ENCODE results near the gene PTPRT. TPM values are rescaled to one million over a fixed set of nuclear protein-coding genes. Genes with fewer than 3 reads are reported as not detected.

The PTPRT gene
- total and polyA plus RNA-seq, 2 of the 4 experiments (the other 2 are of a cell fraction) = not detected

DNA sequence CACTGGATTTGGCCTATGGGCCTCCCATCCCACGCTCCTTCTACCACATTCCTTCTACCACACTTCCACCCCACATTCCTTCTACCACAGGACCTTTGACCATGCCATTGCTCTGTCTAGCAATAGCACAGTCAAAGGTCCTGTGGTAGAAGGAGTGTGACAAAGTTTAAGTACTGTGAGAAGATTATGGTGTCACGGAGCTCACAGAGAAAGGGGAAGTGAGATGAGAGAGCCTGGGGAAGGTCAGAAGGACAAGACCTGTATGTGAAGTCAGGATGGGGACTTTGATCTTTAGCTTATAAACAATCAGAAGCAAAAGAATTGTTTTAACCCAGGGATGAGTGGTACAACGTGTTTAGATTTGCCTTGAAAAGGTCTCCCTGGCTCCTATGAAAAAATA, 1003.4 kb downstream of the PTPRT start:
- in situ Hi-C loops (cut with MboI; ENCODE audit: low sequenced_read_pairs) = no loop called here
- intact Hi-C loops (cut with micrococcal nuclease) = no loop called here
- dilution Hi-C loops (cut with HindIII; ENCODE audit: low sequenced_read_pairs, unreplicated experiment) = no loop called here
- Histone ChIP-seq H3K56ac (ENCODE audit: extremely low read depth, insufficient read depth, low read length) (no peak overlapping the region), H3K4ac (ENCODE audit: low read depth, low read length) (no peak overlapping the region), H3K14ac (replicated peaks; ENCODE audit: low read depth, low read length) (no peak overlapping the region), H2AK5ac (ENCODE audit: low read depth, low read length) (no peak overlapping the region), H3K36me3 (ENCODE audit: control insufficient read depth, insufficient read depth, low read length) (no peaks in the 10 kb centered on the region), H2AK9ac (replicated peaks; ENCODE audit: low read depth, low read length, poor library complexity) (no peak overlapping the region), H4K8ac (ENCODE audit: low read depth in 2 of 2, low read length in 2 of 2) (no peak overlapping the region), H3K23ac (ENCODE audit: low read depth, low read length) (no peak overlapping the region), H3K9me1 (ENCODE audit: insufficient read depth, low read length) (no peaks in the 10 kb centered on the region), H2BK20ac (ENCODE audit: low read depth, low read length) (no peak overlapping the region), H2BK120ac (ENCODE audit: low read depth, low read length) (no peak overlapping the region), H4K20me1 (ENCODE audit: insufficient read depth, low read length) (no peaks in the 10 kb centered on the region), H2AFZ (replicated peaks; ENCODE audit: low read length, poor library complexity) (no peak overlapping the region), H3K9ac (ENCODE audit: low read depth, low read length) (no peak overlapping the region), H4K91ac (ENCODE audit: insufficient read depth, low read depth, low read length) (no peak overlapping the region), H3K4me1 (ENCODE audit: control insufficient read depth, insufficient read depth, low read length) (no peaks in the 10 kb centered on the region), H2BK5ac (ENCODE audit: low read depth, low read length, poor library complexity, severe bottlenecking) (no peak overlapping the region), H4K5ac (ENCODE audit: low read depth, low read length) (no peak overlapping the region), H3K9me3 (ENCODE audit: control insufficient read depth, insufficient read depth, low read length) (peaks cover 14% of the 10 kb centered on the region), H3K4me2 (ENCODE audit: low read depth, low read length) (no peak overlapping the region), H3K79me1 (ENCODE audit: low read depth in 1 of 2, low read length in 2 of 2) (no peaks in the 10 kb centered on the region), H3K18ac (ENCODE audit: low read depth, low read length) (no peak overlapping the region), H3K4me3 (ENCODE audit: insufficient read depth, low read depth, low read length) (no peak overlapping the region), H3K27me3 (ENCODE audit: control insufficient read depth, insufficient read depth, low read length) (no peaks in the 10 kb centered on the region), H3K27ac (ENCODE audit: insufficient read depth, low read length) (no peak overlapping the region), H2BK15ac (ENCODE audit: low read depth, low read length) (no peak overlapping the region)
- no TSS peak for BruUV-seq (replicated peaks)
- no peak for DNase-seq
- no peak for ATAC-seq (ENCODE audit: low read depth)
- WGBS, 2 experiments (ENCODE audit: extremely low coverage in 2 of 2, insufficient read length in 1 of 2) = no CpG with 5 or more reads among the region's 3 CpGs
- POLR2A ChIA-PET (ENCODE audit: unreplicated experiment) = no interaction called here
- TF ChIP-seq CHD1 (IDR thresholded peaks at IDR 0.05; ENCODE audit: low read depth, low read length) (no peak), RAD21 (IDR thresholded peaks at IDR 0.05; ENCODE audit: low read length) (no peak), CEBPB (IDR thresholded peaks at IDR 0.05; ENCODE audit: low read depth, low read length) (no peak), RCOR1 (IDR thresholded peaks at IDR 0.05; ENCODE audit: insufficient replicate concordance, low read length) (no peak), NFE2L2 (IDR thresholded peaks at IDR 0.05; ENCODE audit: low read depth, low read length) (no peak), MAFK (IDR thresholded peaks at IDR 0.05; ENCODE audit: low read depth, low read length) (no peak), FOS (IDR thresholded peaks at IDR 0.05; ENCODE audit: low read depth, low read length) (no peak)
- TF ChIP-seq, protein P1, sequence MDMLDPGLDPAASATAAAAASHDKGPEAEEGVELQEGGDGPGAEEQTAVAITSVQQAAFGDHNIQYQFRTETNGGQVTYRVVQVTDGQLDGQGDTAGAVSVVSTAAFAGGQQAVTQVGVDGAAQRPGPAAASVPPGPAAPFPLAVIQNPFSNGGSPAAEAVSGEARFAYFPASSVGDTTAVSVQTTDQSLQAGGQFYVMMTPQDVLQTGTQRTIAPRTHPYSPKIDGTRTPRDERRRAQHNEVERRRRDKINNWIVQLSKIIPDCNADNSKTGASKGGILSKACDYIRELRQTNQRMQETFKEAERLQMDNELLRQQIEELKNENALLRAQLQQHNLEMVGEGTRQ (IDR thresholded peaks at IDR 0.05; ENCODE audit: low read depth, low read length) = no peak
- TF ChIP-seq, protein P2, sequence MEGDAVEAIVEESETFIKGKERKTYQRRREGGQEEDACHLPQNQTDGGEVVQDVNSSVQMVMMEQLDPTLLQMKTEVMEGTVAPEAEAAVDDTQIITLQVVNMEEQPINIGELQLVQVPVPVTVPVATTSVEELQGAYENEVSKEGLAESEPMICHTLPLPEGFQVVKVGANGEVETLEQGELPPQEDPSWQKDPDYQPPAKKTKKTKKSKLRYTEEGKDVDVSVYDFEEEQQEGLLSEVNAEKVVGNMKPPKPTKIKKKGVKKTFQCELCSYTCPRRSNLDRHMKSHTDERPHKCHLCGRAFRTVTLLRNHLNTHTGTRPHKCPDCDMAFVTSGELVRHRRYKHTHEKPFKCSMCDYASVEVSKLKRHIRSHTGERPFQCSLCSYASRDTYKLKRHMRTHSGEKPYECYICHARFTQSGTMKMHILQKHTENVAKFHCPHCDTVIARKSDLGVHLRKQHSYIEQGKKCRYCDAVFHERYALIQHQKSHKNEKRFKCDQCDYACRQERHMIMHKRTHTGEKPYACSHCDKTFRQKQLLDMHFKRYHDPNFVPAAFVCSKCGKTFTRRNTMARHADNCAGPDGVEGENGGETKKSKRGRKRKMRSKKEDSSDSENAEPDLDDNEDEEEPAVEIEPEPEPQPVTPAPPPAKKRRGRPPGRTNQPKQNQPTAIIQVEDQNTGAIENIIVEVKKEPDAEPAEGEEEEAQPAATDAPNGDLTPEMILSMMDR (conservative IDR thresholded peaks at IDR 0.05; ENCODE audit: low read depth, low read length) = no peak
- CTCF ChIA-PET = no interaction called here

Data from IMR-90 (cell line).